GM18519 (cell line): ENCODE measurements around the gene FGD3.
"Not testable (repeated sequence)": the region's sequence is repeated elsewhere in the genome, so short reads cannot be mapped to it uniquely, and the experiment has no call there.

Experiments
- ATAC-seq: cut with Tn5 transposase; IDR thresholded peaks from one replicate; pipeline ENCODE4 v1.9.1; 2021; ENCODE audit warnings: mild to moderate bottlenecking, moderate library complexity; ENCODE audit not compliant: unreplicated experiment, low FRiP score

FGD3 gene

DNA sequence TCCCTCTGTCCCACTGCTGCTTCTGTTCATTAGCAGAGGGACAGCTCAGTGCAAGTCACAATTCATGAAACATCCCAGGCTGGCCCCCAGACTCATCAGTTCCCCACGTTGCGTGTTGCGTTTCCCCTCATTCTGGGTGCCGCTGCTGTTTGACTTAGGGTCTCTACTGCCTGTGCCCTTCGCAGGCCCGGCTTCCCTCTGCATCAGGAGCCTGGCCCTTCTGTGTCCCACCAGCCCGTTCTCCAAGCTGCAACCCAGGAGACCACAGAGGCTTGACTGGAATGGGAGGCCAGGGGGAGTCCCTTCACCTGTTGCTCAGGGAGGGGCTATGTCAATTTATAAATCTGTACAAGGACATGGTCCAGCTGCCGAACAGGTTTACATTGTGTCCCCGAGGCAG is 57.2 kb downstream of the FGD3 start:
- no peak for ATAC-seq

DNA sequence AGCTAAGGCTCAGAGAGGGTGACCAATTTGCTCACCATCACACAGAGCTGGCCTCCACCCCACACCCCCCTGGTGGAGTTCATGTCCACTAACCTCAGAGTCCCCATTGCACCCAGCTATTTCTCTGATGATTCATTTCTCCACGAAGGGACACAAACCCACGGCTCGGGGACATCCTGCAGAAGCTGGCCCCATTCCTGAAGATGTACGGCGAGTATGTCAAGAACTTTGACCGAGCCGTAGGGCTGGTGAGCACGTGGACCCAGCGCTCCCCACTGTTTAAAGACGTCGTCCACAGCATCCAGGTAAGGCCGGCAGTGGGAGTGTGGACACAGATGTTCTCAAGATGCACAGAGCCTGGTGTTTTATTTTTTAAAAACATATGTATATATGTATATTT is 58.6 kb downstream of the FGD3 start:
- no peak for ATAC-seq

DNA sequence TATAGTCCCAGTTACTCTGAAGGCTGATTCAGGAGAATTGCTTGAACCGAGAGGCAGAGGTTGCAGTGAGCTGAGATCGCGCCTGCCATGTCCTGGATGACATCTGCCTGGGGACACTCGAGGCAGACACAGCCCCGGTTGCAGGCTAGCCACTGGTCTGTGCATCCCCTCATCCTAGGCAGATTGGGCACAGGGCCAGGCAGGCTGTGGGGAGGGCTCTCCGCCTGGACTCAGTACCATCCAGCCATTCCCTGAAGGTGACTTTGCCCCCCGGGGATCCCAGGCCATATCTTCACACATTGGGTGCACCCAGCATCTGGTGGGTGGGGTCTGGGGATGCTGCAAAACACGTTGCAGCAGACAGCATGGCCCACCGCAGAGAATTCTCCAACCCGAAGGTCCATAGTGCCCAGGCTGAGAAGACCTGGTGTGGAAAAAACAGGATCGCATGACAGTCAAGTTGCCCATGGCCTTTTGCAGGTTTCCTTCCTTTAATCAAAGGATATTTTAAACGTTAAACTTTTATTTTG is 60.3 kb downstream of the FGD3 start:
- ATAC-seq: no peak

DNA sequence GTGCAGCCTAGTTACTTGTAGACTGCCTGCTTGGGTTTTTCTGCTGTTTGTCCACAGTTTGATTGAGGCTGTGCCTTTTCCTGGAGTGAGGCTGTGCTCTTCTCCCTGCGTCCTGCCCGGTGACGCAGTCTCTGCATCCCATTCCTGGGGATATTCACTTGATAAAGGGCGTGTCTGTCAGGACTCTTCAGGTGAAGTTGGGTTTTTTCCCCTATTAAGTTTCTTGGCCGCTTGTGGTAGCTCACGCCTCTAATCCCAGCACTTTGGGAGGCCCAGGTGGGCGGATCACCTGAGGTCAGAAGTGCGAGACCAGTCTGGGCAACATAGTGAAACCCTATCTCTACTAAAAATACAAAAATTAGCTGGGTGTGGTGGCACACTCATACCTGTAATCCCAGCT is 61.1 kb downstream of the FGD3 start:
- ATAC-seq: no peak

DNA sequence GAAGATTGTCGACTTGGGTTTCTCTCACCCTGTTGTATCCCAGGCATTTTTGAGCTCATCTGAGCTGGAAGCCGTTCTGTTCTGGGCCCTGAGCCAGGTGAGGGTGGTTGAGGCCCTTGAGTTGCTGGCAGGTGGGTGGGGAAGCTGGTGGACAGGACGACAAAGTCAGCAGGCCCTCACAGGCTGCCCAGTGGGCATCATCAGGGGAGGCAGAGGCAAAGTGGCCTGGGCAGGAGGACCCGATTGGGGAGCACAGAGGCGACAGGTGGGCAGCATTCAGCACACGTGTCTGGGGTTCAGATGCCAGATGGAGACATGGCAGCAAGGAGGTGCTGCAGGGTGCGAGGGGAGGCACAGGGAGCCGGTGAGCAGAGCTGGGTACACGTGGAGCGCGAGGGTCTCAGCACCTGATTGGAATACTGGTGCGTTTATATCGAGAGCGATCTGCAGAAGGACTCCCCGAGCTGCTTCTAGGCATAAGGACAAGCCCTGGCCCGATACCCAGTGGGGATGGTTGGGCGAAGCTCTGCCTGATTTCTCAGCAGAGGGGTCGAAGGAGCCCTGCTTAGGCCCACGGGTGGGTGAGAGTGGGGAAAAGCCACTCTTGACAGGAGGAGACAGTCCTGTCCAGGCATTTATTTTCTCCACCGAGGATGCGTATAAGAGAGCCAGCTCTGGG is 62.2 kb downstream of the FGD3 start:
- no peak for ATAC-seq

DNA sequence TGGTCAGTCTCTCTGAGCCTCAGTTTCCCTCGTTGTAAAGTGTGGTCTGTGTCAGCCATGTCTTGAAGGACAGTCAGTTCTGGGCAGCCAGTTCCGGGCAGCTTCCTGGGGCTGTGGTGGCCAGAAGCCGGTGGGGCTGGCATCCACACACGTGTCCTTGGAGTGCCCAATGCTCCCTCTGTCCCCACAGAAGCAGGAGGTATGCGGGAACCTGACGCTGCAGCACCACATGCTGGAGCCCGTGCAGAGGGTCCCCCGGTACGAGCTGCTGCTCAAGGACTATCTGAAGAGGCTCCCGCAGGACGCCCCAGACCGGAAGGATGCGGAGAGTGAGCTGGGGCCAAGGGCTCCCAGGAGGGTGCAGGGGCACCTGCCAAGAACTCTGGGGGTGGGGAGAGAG is 62.7 kb downstream of the FGD3 start:
- ATAC-seq: no peak

DNA sequence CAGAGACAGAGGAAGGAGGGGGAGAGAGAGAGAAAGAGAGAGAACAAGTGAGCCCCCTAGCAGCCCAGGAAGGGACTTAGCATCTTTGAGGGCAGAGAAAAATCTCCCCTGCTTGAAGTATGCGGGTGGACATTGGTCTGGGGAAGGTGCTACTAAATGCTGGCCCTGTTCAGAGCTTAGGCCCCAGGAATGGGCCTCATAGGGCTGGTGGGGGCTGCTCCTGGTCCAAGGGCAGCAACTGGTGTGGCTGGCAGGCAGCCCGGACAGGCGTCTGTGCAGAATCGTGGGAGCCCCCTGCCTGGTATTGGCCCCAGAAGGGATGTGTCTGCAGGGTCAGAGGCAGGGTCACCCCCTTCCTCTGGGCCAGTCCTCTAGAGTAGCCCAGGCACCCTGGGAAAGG is 63.4 kb downstream of the FGD3 start:
- no peak for ATAC-seq

DNA sequence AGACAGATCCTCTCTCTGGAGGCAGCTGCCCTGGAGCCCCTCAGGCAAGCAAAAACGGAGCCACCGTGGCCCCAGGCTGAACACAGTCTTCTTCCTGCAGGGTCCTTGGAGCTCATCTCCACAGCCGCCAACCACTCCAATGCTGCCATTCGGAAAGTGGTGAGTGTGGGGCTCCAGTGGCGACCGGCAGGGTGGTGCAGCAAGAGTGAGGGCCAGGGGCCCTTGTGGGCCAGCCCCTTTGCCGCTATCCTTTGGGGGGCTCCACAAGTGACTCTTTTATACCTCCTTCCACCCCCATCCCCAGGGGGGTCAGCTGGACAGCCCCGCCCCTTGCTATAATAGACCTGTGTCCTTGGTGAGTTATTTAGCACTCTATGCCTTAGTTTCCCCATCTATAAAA is 63.8 kb downstream of the FGD3 start:
- no peak for ATAC-seq

DNA sequence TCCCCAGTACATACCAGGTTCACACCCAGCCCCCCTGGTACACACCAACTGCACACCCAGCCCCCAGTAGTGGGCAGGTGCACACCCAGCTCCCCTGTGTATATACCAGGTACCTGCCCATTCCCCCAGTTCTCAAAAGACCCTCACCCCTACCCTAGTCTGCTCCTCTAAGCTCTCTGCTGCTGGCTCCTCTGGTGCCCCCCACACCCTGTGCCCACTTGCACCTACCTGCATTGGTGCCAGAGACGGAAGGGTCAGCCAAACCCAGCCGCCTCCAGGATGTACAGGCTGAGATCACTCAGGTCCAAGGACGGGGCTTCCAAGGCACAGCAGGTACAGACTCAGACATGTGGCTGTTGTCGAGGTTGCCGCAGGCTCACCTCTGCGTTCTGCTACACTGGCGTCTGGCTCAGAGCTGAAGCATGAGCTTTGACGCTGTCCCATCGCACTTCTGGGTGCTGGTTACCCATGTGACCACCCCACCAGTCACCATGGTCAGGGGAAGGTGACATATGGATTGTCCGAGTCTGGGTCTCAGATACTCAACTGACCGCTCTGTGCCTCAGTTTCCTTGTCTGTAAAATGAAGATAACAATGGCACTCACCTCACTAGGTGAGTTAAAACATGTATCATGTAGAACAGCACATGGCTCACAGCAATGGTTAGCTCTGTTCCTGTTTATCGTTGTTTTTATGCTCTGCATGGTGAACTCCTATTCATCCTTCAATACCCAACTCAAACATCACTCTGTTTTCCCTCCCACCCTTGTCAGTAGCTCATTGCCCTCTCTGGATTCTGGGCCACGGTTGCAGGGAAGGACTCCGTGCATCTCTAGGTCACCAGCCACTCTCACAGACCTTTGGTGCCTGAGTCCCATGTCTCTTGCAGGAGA is 65.9 kb downstream of the FGD3 start:
- ATAC-seq: no peak

DNA sequence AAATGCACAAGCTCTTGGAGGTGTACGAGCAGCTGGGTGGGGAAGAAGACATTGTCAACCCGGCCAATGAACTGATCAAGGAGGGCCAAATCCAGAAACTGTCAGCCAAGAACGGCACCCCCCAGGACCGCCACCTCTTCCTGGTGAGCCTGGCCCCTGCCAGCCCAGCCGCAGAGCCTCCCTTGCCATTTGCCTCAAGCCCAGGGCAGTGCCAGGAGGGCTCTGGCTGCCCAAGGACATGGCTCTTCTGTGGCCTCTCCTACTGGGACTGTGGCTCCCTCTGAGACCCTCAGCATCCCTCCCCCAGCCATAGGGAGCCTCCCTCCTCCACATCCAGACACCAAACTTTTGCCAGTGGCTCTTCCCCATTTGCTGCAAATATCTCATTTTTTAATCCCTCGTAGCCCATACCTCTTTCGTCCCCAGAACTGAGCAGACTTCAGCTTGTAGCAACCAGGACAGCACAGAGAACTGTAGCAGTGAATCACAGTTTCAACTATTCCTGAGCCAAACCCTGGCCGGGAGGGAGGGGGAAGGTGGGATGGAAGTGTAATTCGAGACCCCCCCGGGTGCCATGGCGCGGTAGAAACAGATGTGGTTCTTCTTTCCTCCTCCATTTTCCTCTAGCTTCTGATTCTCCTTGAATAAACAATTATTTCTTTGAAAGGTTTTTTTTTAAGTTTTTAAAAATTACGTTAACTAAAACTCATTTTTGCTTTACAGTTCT is 66.7 kb downstream of the FGD3 start:
- no peak for ATAC-seq

DNA sequence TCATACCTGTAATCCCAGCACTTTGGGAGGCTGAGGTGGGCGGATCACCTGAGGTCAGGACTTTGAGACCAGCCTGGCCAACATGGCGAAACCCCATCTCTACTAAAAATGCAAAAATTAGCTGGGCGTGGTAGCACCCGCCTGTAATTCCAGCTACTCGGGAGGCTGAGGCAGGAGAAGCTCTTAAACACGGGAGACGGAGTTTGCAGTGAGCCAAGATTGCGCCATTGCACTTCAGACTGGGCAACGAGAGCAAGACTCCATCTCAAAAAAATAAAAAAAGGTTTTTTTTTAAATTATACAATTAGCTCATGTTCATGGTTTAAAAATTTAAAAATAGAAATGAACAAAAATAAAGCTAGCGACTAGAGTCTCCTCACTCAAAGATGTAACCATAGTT is 67.9 kb downstream of the FGD3 start:
- ATAC-seq: not testable (repeated sequence)

DNA sequence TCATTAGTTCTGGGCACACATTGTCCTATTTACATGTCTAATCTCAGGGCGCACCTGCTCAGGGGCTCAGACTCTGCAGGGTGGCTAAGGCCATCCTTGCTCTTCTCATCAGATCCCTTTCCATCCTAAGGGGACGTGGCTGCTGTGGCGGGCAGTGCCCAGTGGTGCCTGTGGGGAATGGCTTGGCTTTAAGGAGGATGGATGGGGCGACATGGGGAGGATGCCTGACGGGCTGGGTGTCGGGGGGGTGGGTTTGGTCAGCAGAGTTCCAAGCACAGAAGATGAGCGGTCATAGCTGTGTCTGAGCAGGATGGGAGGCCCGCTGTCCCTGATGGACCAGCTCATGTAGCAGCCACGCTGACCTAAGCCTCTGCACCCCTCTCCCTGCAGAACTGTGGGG is 70.3 kb downstream of the FGD3 start:
- ATAC-seq: no peak

DNA sequence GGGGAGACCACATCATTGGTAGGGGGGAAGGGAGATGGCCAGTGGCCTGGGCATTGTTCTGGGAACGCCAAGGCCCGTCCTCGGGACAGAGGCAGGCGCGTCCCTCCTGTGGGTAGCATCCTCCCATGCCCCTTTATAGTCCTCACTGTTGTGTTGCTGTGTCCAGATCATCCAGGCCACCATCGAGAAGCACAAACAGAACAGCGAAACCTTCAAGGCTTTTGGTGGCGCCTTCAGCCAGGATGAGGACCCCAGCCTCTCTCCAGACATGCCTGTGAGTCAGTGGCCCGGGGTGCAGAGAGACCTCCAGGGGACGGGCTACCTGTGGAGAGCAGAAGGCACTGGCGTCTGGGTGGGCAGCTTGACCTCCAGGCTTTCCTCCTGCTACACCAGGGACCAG is 72.8 kb downstream of the FGD3 start:
- ATAC-seq: no peak

DNA sequence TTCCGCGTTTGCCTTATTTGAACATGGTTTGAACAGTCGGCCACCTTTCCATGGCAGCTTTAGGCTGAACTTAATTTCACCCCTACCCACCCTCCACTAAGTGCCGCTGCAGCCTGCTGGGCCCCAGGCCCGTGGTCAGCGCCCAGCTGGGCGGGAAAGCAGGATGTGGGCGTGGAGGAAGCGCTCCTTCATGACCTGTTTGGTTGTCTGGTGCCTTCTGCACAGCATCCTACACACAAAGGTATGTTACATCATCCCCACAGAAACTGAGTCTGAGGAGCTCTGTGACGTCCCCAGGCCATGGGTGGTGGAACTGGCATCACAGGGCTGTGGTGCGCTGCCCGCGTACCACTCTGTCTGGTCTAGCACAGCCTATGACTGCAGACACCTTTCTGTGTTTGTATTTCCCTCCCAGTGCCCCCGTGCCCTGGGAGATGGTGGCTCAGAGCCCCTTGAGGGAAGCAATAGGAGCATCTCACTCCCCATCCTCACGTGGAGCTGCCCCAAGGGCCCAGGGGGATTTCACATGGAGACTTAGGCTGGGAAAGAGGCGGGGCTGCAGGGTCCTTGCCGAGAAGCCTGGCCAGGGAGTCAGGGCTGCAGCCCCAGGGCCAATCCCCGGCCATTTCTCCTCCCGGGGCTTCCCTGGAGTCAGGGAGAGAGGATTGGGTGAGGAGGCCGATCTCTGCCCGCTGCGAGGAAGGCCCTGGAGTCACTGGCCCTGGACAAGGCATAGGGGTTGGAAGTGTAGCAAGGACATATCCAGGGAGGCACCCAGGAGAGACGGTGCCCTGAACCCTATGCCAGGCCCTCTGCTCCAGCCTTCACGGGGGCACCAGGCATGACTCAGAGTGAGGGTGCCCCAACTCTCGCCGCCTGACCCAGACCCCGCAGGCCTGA is 73.7 kb downstream of the FGD3 start:
- no peak for ATAC-seq

DNA sequence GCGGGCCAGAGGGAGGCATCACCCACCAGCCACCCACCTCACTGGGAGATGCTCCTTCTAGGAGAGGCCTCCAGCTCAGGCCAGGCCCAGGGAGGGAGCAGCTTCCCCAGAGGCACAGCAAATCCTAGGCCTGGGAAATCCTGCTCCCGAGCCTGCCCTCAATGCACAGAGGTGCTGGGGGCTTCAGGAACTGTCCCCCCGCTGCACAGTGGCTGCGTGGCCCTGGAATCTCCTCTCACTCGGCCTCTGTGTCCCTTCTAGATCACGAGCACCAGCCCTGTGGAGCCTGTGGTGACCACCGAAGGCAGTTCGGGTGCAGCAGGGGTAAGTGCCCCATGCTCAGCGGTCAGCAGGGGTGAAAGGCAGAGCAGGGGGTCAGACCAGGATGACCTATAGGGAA is 74.7 kb downstream of the FGD3 start:
- no peak for ATAC-seq

DNA sequence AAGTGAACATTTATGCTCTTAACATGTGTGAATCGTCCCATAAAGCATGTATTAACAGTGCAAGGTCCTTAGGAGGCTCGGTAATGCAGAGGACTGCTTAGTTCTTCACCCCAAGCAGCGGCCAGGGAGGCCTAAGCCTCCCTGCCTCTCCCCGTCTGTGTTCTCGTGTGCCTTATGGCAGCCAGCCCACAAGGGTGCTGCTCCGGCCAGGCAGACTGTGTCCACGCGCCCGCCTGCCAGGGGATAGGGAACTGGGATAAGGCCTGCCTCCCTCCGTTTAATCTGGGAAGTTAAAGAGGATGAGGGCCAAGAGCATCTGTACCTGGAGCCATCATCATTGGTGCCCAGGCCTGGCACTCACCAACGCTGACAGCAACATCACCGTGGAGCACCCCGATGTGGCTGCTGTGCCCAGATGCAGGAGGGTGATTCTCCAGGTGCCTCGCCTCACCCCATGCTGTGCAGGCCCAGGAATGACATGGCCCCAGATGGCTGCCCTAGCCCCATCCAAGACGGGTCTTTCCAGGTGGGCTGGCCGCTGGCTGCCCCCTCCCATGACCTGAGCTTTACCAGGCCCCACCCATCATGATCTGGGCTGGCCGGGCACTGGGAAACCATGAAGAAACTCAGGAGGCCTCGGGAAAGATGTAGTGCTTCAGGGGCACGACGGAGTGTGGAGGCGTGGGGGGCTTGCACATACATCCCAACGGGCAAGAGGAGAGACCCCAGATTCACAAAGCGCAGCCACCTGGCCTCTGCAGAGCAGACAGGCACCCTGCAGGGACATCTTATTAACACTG is 75.6 kb downstream of the FGD3 start:
- ATAC-seq: no peak

DNA sequence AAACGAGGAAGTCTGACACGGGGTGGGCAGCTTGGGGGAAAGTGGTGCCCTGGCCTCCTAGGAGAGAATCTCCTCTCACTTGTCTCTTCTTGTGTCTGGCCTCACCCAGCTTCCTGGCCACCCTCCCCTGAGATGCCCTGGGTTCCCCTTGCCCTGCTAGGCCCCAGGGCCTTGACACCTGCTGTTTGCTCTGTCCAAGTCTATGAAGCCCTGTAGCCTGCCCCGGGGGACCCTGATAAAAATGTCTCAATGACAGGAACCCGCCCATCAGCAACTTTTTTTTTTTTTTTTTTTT is 76.1 kb downstream of the FGD3 start:
- no peak for ATAC-seq

DNA sequence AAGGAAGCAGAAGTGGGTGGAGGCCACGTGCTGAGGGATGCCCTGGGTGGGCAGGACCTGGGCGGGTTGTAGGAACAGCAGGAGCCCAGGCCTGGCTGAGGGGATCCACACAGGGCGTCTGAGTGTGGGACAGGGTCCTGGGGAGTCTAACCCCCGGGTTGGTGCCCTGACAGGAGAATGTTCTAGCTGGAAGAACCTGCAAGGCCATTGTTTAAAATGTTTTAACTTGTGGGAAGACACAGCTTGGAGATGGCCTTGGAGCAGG is 77.3 kb downstream of the FGD3 start:
- ATAC-seq: no peak

DNA sequence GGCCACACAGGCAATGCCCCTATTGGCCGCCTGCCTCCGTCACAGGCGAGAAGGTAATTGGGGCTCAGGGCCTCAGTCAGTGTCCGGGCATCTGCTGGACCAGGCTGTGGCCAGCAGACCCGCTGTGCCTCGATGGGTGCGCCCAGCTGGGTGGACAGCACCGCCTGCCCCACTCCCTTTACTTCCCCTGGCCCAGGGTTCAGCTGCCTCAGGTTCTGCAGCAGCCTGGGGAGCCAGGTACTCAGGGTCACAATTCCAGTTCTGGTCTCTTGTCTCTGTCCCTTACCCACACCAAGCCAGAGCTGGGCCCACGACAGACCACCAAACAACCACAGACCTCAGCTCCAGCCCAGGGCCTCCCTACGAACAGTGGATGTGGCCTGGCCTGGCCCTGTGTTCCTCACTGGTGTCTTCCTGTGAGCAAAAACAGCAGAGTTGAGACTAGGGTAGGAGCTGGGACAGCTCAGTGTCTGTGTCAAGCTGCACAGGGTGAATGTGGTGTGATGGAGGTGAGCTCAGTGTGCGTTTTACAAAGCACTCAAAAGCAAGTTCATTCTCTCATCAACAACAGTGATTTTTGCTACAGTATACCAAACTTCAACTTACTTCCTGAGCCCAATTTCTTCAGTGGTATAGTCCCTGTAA is 77.8 kb downstream of the FGD3 start:
- no peak for ATAC-seq
